ENCODE measurements around the gene KNTC1. TPM values are rescaled to one million over a fixed set of nuclear protein-coding genes. Genes with fewer than 3 reads are reported as not detected.

The KNTC1 gene
- total and polyA plus RNA-seq, 2 of the 13 experiments (the other 11 are each of a cell fraction or from before 2014, with no cell fraction given) = 45.1 to 57.6 TPM

DNA sequence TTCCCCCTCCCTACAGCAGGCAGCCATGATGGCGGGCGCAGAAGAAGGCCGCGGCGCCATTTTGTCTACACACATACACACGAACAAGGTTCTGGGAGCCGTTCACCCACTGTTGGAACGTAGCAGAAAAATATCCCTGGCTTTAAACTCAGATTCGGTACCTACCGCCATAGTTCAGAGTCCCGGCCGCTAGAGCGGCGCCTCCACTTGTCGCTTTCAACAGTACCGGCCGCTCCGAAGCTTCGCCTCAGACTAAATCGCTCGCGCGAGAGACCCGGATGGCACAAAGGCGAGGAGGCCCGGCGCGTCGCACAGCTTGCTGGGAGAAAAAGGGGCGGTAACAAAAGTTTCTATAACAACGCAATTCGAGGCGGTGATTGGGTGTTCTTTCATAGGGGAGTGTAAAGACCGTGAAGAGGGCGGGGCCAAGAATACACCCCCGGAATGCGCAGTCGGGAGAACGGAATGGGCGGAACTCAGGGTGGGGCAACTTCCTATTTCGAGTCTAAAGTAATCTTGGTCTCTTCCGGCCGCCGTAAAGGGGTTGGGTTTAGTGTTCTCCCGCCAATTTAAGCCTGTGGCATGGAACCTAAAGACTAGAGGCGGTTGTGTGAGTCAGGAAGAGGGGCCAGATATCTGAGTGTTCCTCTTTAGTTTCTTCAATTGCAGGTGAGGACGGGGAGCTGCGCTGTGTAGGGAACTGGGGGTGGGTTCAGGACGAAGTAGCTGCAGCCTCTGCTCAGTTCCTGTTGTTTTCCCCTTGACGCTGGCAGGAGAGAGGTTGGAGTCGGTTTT is at the start of gene KNTC1, which contains the start of gene RSRC2 (continued):
- 0 out of 2 replicates have a peak, but pooled peaks have one; percentile 34 for TF ChIP-seq ZNF780A (CRISPR knock-in tag; IDR thresholded peaks at IDR 0.05)
- peak; percentile 38; the same call in 1 of the 2 replicates for TF ChIP-seq ZNF552 (CRISPR knock-in tag; IDR thresholded peaks at IDR 0.05; ENCODE audit: borderline replicate concordance)
- no peak for TF ChIP-seq SP1 (IDR thresholded peaks at IDR 0.05)
- TF ChIP-seq SP1 (CRISPR knock-in tag; IDR thresholded peaks at IDR 0.05) = peak; percentile 89
- peak; percentile 23 for TF ChIP-seq HOXA5 (CRISPR knock-in tag; IDR thresholded peaks at IDR 0.05)
- TF ChIP-seq, protein P1, sequence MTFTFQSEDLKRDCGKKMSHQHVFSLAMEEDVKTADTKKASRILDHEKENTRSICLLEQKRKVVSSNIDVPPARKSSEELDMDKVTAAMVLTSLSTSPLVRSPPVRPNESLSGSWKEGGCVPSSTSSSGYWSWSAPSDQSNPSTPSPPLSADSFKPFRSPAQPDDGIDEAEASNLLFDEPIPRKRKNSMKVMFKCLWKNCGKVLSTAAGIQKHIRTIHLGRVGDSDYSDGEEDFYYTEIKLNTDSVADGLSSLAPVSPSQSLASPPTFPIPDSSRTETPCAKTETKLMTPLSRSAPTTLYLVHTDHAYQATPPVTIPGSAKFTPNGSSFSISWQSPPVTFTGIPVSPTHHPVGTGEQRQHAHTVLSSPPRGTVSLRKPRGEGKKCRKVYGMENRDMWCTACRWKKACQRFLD (CRISPR knock-in tag; IDR thresholded peaks at IDR 0.05; ENCODE audit: borderline replicate concordance) = peak; percentile 45; the same call in 1 of the 2 replicates
- 0 out of 2 replicates have a peak, but pooled peaks have one; percentile 35 for TF ChIP-seq TBX2 (CRISPR knock-in tag; IDR thresholded peaks at IDR 0.05; ENCODE audit: borderline replicate concordance)
- peak; percentile 65; the same call in 1 of the 2 replicates for TF ChIP-seq ZFP1 (CRISPR knock-in tag; IDR thresholded peaks at IDR 0.05)
- TF ChIP-seq FOXK1 (CRISPR knock-in tag; IDR thresholded peaks at IDR 0.05; ENCODE audit: borderline replicate concordance, low read depth) = peak; percentile 16; the same call in 1 of the 2 replicates
- no peak; the same call in 1 of the 2 replicates for TF ChIP-seq ZNF569 (CRISPR knock-in tag; IDR thresholded peaks at IDR 0.05; ENCODE audit: borderline replicate concordance)
- peak; percentile 89 for TF ChIP-seq RFXAP (CRISPR knock-in tag; IDR thresholded peaks at IDR 0.05; ENCODE audit: borderline replicate concordance)
- no peak for TF ChIP-seq ZNF160 (CRISPR knock-in tag; IDR thresholded peaks at IDR 0.05)
- TF ChIP-seq IKZF5 (CRISPR knock-in tag; IDR thresholded peaks at IDR 0.05) = peak; percentile 76
- peak; percentile 95 for TF ChIP-seq ASH2L (IDR thresholded peaks at IDR 0.05; ENCODE audit: insufficient read length, low read depth, low read length)
- TF ChIP-seq REL (CRISPR knock-in tag; conservative IDR thresholded peaks at IDR 0.05) = peak; percentile 87; the same call in 1 of the 2 replicates

Data from HepG2 (cell line).